Uterus (tissue), 2 donors: ENCODE data around the gene PAQR3.

Experiments used
- CTCF ChIP-seq, 4 experiments: fragments of 200-600 bp in 2 of 4; fragments of 450-650 bp in 2 of 4; sonication (generic) in 2 of 4; IDR thresholded peaks; one replicate each; pipeline ENCODE4 v1.5.1; 2016 to 2019; ENCODE audit warnings: antibody characterized with exemption in 4 of 4, mild to moderate bottlenecking in 2 of 4, moderate library complexity in 1 of 4
- POLR2A ChIP-seq, 2 donors: fragments of 450-650 bp; IDR thresholded peaks; one replicate each; pipeline ENCODE4 v1.6.1; 2016; ENCODE audit warnings: antibody characterized with exemption in 2 of 2, mild to moderate bottlenecking in 1 of 2, moderate library complexity in 1 of 2

DNA sequence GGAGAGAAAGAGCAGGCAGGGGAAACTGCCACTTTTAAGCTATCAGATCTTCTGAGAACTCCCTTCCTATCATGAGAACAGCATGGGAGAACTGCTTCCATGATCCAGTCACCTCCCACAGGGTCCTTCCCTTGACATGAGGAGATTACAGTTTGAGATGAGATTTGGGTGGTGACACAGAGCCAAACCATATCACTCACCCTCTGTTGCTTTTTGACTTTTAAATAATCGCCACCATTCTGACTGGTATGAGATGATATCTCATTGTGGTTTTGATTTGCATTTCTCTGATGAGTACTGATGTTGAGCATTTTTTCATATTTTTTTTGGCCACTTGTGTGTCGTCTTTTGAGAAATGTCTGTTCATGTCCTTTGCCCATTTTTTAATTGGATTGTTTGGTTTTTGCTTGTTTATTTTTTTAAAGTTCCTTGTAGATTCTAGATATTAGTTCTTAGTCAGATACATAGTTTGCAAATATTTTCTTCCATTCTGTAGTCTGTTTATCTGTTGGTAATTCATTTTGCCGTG is 6.5 kb upstream of the PAQR3 start:
- no peak for TF ChIP-seq CTCF (IDR thresholded peaks at IDR 0.05)
- no peak for TF ChIP-seq POLR2A (IDR thresholded peaks at IDR 0.05)
